ENCODE data around the gene GPR148. TPM values are rescaled to one million over a fixed set of nuclear protein-coding genes. Genes with fewer than 3 reads are reported as not detected.

GPR148 gene
- total and polyA plus RNA-seq, 3 experiments from 2014 or later: not detected

GRCh38 chr2:130769343-130769907, 40.6 kb downstream of the GPR148 start:
- H3K4me3 Mint-ChIP-seq: no peak overlapping the region
- no peak for DNase-seq
- Histone ChIP-seq H3K27me3 (ENCODE audit: insufficient read depth, low read length, poor library complexity, severe bottlenecking) (peaks cover 6% of the 10 kb centered on the region), H3K9me3 (ENCODE audit: low read length) (no peaks in the 10 kb centered on the region), H3K36me3 (ENCODE audit: insufficient read depth, low read length) (no peaks in the 10 kb centered on the region), H3K27ac (ENCODE audit: low read depth, low read length) (no peak overlapping the region), H3K4me1 (ENCODE audit: insufficient read depth, low read length) (no peaks in the 10 kb centered on the region), H3K4me3 (ENCODE audit: low read length) (no peak overlapping the region)
- H3K27me3 Mint-ChIP-seq: peaks cover 20 to 43% of the 10 kb centered on the region in 2 donors
- peaks cover 0 to 6% (median 0%) of the 10 kb centered on the region in 5 donors for H3K9me3 Mint-ChIP-seq
- POLR2A ChIA-PET: no interaction called here
- CTCF ChIA-PET: interaction anchor here (1.1 kb wide), 1 partner anchor 105 kb away, joined by 3 read pairs; no protein-coding TSS in a partner anchor
- no peak overlapping the region for H3K27ac Mint-ChIP-seq
- no peaks in the 10 kb centered on the region for H3K36me3 Mint-ChIP-seq
- H3K4me1 Mint-ChIP-seq: no peaks in the 10 kb centered on the region

- ChIA-PET POLR2A (no interaction called here), CTCF (no interaction called here)
- Mint-ChIP-seq H3K4me3 (no peak overlapping the region), H3K27me3 (peaks cover 14 to 40% of the 10 kb centered on the region in 2 donors), H3K4me1 (no peaks in the 10 kb centered on the region), H3K27ac (no peak overlapping the region), H3K36me3 (no peaks in the 10 kb centered on the region), H3K9me3 (peaks cover 0 to 6% (median 0%) of the 10 kb centered on the region in 5 donors)
- H3K36me3 ChIP-seq (ENCODE audit: insufficient read depth, low read length): no peaks in the 10 kb centered on the region
- H3K4me3 ChIP-seq (ENCODE audit: low read length): no peak overlapping the region
- no peaks in the 10 kb centered on the region for H3K27me3 ChIP-seq (ENCODE audit: insufficient read depth, low read length, poor library complexity, severe bottlenecking)
- H3K4me1 ChIP-seq (ENCODE audit: insufficient read depth, low read length): no peaks in the 10 kb centered on the region
- no peak overlapping the region for H3K27ac ChIP-seq (ENCODE audit: low read depth, low read length)
- no peak for DNase-seq
- no peaks in the 10 kb centered on the region for H3K9me3 ChIP-seq (ENCODE audit: low read length)
Measured at GRCh38 chr2:130776550-130776949, 47.7 kb downstream of the GPR148 start.

DNA sequence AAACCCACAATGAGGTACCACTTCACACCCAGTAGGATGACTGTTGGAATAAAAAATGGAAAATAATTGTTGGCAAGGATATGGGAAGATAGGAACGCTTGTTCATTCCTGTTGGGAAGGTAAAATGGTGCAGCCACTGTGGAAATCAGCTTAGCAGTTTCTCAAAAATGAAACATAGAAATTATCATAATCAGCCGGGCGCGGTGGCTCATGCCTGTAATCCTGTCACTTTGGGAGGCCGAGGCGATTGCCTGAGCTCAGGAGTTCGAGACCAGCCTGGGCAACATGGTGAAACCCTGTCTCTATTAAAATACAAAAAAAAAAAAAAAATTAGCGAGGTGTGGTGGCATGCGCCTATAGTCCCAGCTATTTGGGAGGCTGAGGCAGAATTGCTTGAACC, 49.9 kb downstream of the GPR148 start:
- ChIA-PET CTCF (no interaction called here), POLR2A (no interaction called here)
- Mint-ChIP-seq H3K27me3 (peaks cover 14 to 42% of the 10 kb centered on the region in 2 donors), H3K9me3 (peaks cover 0 to 2% (median 0%) of the 10 kb centered on the region in 5 donors), H3K4me1 (no peaks in the 10 kb centered on the region), H3K27ac (no peak overlapping the region), H3K36me3 (no peaks in the 10 kb centered on the region), H3K4me3 (no peak overlapping the region)
- Histone ChIP-seq H3K9me3 (ENCODE audit: low read length) (no peaks in the 10 kb centered on the region), H3K27ac (ENCODE audit: low read depth, low read length) (no peak overlapping the region), H3K4me3 (ENCODE audit: low read length) (no peak overlapping the region), H3K27me3 (ENCODE audit: insufficient read depth, low read length, poor library complexity, severe bottlenecking) (no peaks in the 10 kb centered on the region), H3K36me3 (ENCODE audit: insufficient read depth, low read length) (no peaks in the 10 kb centered on the region), H3K4me1 (ENCODE audit: insufficient read depth, low read length) (no peaks in the 10 kb centered on the region)
- DNase-seq: no peak

Other genes starting within 250 kb of the GPR148 start
- not detected for gene POTEI, start 219.7 kb upstream of the GPR148 start, total RNA-seq
- not detected for gene POTEI, start 219.7 kb upstream of the GPR148 start, polyA plus RNA-seq
- not detected for gene CFC1B, start 207.8 kb upstream of the GPR148 start, total RNA-seq
- gene CFC1B, start 207.8 kb upstream of the GPR148 start, polyA plus RNA-seq: not detected
- gene CFC1, start 129.5 kb upstream of the GPR148 start, total RNA-seq: not detected
- not detected for gene CFC1, start 129.5 kb upstream of the GPR148 start, polyA plus RNA-seq
- gene POTEJ, start 117.6 kb upstream of the GPR148 start, total RNA-seq: not detected
- gene POTEJ, start 117.6 kb upstream of the GPR148 start, polyA plus RNA-seq: not detected
- not detected for gene AMER3, start 26.5 kb downstream of the GPR148 start, total RNA-seq
- not detected for gene AMER3, start 26.5 kb downstream of the GPR148 start, polyA plus RNA-seq
- 1 to 10 TPM in 1 of 2 experiments, under 1 TPM in 1; 0.51 to 1.2 TPM for gene ARHGEF4, start 107.8 kb downstream of the GPR148 start, total RNA-seq
- 5.3 TPM for gene ARHGEF4, start 107.8 kb downstream of the GPR148 start, polyA plus RNA-seq

All from CD8-positive, alpha-beta memory T cell (primary cell).